Mucosa of gallbladder (tissue), 1 donor: ENCODE measurements around the gene EFCAB9. TPM values are rescaled to one million over a fixed set of nuclear protein-coding genes. Genes with fewer than 3 reads are reported as not detected.
A peak's percentile ranks its signal among the peaks of the same experiment; 100 is the strongest.
"Not testable (repeated sequence)": the region's sequence is repeated elsewhere in the genome, so short reads cannot be mapped to it uniquely, and the experiment has no call there.

Experiments
- DNase-seq: peaks from one replicate; pipeline ENCODE4 v3.0.0-alpha.2; 2020; ENCODE audit warnings: low spot score
- total RNA-seq: library from RNA; stranded (reverse); gene quantifications from one replicate; pipeline ENCODE4 v1.2.1, GENCODE V29; 2021
- donor health status: DM: no; HTN: no; CAD: no.

Gene EFCAB9
- total RNA-seq, 1 donor from 2014 or later = not detected

DNA sequence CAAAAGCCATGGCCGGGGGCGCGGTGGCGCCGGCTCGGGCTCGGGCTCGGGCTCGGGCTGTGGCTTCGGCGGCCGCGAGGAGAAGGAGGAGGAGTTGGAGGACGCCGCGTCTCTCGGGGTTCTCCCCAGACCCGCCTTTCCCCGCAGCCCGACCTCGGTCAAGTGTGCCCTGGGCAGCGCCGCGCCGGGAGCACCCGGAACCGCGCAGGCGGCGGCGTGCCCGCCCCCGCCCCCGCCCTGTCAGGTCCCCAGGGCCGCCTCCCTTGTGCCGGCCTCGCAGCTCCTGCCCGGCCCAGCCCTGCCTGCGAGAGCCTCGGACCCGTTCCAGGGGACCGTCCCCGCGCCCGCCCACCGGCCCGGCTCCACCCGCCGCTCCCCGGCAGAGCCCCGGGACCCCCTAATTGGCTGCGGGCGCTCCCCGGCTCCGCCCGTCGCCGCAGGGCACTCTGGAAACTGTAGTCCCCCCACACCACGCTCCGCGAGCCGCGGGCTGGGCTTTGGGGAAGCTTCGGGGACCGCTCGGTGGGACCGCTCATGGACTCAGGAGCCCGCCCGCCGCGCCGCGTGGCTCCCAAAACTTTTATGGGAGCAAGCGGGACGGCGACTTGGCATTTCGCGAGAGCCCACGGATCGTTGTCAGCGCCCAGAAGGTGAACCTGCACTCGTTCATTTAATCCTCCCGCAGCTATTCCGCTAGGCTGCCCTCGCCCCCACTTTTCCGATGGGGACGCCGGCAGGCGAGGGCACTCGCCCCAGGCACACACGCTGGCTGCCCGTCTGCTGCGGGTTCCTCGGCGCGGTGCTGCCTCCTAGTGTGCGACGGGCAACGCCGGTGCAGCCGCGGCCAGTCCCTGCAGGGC is 5.7 kb upstream of the EFCAB9 start, which contains the start of gene STK10:
STK10 (minus strand) TSS at position 192 of the 860 bp plus-strand sequence; CDS start at position 10, 182 bp downstream.
- DNase-seq = peak; percentile 92

DNA sequence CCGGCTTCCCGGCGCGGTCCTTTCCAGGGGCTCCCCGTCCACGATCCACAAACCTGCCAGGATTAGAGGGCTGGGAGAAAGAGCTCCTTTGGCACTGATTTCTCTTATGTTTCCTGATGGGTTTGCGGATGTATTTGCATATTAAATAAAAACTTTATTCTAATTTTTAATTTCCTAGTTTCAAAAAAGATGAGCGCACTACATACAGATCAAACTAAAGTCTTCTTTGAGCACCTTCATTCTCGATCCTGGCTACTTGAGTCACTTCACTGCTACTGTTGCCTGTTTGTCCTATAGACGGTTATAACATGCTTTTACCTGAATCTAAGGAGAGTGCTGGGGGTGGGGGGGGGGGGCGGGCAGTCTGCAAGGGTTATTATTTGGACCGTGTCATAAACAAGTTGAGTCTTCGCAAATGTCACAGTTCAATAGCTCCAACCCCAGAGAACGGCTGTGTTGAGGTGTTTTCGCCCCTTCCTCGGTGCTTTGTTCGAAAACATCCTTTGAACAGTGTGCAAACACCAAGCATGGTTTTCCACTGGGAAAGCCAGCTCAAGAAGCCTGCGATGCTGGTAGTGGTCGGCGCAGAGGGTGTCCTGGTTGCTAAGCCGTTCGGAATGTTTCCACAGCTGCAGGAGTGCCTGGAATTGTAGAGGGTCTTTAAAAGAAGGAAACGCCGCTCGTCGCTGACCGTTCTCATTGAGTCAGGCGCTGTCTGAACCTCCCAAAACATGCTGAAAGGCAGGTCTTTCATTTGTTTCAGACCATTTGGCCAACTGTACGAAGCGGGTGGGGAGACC is 4.9 kb upstream of the EFCAB9 start:
- no peak for DNase-seq

DNA sequence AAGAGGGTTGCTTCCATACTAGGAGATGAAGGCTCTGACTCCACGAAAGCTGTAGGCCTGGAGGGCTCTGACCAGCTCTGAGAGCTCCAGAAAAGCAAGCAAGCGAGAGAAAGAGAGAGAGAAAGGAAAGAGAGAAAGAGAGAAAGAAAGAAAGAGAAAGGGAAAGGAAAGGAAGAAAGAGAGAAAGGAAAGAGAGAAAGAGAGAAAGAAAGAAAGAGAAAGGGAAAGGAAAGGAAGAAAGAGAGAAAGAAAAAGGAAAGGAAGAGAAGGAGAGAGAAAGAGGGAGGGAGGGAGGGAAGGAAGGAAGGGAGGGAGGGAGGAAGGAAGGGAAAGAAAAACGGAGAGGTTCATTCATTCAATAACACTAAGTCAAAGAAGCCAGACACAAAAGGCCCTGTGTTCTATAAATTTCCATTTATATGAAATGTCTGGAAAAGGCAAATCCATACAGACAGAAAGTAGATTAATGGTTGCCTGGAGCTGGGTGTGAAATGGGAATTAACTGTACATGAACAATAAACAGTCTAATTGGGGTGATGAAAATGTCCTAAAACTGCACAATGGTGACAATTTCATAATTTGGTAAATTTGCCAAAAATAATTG is 4.2 kb upstream of the EFCAB9 start:
- DNase-seq = no peak

DNA sequence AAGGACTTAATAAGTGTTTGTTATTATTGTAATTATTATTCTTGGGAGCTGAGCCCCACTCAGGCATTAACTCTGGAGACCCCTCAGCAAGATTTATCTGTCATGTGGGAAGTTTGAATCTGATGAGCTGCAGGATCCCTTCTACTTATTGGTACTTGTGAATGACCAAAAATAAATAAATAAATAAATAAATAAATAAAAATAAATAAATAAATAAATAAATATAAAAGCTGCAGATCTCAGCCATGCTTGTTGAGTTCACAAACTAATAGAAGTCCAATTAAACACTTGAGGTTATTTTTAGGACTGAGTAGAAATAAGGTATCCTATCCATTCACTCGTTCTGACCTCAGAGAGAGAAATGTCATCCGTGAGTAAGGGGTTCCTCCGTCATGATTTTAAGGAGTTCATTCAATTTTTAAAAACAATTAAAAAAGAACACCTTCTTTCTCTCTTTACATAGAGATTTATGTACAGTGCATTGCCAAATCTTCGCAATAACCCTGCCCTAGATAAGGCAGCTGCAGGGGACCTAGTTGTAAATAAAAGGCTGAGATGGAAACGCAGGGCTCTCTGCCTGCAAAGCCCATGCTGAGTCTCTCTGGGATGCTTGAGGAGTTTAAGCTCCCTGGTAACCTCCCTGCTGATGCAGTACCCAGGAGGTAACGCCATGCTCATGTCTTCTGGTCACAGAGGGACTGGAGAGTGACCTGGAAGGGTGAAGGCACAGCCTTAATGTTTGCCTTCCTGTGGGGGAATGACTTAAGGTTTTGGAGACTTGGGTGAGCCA is 1.2 kb downstream of the EFCAB9 start:
- DNase-seq = no peak

DNA sequence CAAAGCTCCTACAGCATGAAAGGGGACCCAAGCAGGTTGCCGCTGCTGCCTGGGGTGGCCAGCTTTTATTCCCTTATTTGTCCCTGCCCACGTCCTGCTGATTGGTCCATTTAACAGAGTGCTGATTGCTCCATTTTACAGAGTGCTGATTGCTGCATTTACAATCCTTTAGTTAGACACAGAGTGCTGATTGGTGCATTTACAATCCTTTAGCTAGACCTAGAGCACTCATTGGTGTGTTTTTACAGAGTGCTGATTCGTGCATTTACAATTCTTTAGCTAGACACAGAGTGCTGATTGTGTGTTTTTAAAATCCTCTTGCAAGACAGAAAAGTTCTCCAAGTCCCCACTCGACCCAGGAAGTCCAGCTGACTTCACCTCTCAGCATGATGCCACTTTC is 3.8 kb downstream of the EFCAB9 start:
- DNase-seq = not testable (repeated sequence)

DNA sequence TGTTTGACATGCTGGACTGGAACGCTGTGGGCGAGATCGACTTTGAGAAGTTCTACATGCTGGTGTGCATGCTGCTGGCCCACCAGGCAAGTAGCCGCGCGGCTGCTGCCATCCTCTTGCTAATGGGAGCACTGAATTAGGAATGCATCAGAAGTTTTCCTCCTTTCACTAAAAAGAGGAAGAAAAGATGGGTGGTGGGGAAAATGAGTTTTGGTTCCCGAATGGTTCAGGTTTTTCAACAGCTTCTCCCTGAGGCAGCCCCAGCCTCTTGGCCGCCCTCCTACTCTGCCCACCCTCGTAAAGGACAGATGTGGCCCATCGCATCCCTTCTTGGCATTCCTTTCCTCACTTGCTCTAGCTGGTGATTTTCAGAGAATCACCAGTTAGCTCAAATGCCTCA is 5.5 kb downstream of the EFCAB9 start:
- DNase-seq = no peak

- DNase-seq = no peak
These were observed 6.5 kb downstream of the EFCAB9 start for GRCh38 chr5:172200476-172200875.

GRCh38 chr5:172205984-172206383 is 12.0 kb downstream of the EFCAB9 start:
- DNase-seq = not testable (repeated sequence)

- no peak for DNase-seq
These were observed 13.5 kb downstream of the EFCAB9 start for GRCh38 chr5:172207511-172207910.

GRCh38 chr5:172209714-172210113 is 15.7 kb downstream of the EFCAB9 start:
- no peak for DNase-seq

DNA sequence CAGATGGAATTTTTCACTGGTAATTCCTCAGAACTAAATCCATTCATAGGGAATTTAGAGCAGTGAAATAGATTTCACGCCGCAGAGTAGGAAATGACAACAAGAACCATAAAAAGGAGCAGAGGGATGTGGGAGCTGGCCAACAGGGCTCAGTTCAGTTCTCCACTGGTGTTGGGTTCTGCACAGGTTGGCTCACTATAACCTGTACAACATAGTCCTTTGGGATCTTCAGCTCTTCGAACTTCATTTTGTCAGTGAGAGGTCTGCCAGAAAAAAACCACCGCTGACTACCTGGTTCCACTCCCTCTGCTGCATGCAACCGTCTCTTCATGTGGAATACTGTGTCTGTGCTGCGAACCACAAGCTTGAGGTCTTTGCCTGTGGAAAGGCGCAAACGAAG is 17.7 kb downstream of the EFCAB9 start:
- no peak for DNase-seq

DNA sequence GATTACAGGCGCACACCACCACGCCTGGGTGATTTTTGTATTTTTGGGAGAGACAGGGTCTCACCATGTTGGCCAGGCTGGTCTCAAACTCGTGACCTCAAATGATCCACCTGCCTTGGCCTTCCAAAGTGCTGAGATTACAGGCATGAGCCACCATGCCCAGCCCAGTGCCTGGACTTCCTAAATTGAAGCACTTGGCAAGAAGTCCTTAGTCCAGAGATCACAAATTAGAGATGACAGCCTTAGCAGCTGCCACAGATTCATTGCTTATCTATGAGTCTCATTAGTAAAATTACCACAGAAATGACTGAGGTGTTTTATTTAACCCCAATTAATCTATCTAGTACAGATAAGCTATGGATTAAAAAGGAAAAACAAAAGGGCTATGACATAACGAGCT is 19.2 kb downstream of the EFCAB9 start:
- DNase-seq = no peak

DNA sequence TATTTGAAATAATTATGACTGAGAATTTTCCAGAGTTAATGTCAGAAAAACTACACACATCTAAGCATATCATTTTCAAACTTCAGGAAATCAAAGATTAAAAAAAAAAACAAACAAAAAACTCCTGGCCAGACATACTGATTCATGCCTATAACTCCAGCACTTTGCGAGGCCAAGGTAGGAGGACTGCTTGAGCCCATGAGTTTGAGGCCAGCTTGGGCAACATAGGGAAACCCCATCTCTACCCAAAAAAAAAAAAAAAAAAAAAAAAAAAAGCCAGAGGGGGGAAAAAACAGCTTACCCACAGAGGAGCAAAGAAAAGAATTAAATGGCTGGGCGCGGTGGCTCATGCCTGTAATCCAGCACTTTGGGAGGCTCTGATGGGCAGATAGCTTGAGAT is 22.4 kb downstream of the EFCAB9 start:
- DNase-seq = no peak

DNA sequence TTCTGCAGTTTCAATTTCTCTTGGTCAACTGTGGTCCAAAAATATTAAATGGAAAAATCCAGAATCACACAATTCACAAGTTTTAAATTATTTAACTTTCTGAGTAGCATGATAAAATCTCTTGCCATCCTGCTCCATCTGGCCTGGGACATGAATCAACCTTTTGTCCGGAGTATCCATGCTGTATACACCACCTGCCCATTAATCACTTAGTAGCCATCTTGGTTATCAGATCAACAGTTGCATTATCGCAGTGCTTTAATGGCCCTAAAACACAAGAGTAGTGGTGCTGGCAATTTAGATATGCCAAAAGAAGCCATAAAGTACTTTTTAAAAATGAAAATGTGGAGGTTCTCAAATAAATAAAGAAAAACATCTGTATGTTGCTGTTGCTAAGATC is 25.3 kb downstream of the EFCAB9 start:
- DNase-seq = no peak

- no peak for DNase-seq
These were observed 30.2 kb downstream of the EFCAB9 start for GRCh38 chr5:172223901-172224873.

DNA sequence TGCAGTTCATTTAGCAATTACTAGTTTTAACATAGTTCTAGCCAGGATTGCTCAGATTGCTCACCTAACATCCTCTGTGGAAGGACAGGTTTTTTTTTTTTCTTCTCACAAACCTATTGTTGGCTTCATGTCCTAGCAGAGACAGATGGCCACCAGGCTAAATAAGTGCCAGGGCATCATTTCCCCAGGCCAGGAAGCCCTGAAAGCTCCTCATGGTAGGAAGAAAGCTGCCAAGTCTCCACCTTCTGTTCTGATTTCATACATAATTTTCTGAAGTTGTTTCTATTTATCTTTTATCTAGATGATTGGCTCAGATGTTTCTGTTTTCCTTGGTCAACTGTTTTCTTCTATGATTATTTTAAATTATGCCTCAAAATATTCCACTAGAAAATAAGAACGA is 31.0 kb downstream of the EFCAB9 start:
- DNase-seq = no peak

- DNase-seq = no peak
These were observed 35.9 kb downstream of the EFCAB9 start for GRCh38 chr5:172229904-172230303.

DNA sequence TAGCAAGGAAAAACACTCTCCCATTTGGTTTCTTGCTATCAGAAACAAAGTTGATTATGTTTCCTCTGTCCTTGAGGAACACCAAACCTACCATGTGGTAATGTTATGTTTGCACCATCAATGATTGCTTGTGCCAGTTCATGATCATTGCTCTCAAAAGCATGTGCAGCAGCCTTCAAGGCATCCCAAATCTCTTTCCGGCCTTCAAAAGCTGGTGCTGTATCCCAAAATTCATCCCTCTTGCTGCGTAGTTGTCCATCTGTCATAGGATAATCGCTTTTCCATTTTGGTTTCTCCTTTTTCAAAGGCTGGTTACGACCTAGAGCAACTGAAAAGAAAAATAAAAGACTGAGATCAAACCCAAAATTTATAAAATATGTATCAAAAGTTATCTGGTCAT is 40.1 kb downstream of the EFCAB9 start:
- DNase-seq = no peak

- no peak for DNase-seq
These were observed 41.3 kb downstream of the EFCAB9 start for GRCh38 chr5:172235132-172235780.
